ENCODE data around the gene MYO18A. TPM values are rescaled to one million over a fixed set of nuclear protein-coding genes. Genes with fewer than 3 reads are reported as not detected.

Gene MYO18A
- total RNA-seq, 4 donors from 2014 or later: 104 to 359 (median 188) TPM

DNA sequence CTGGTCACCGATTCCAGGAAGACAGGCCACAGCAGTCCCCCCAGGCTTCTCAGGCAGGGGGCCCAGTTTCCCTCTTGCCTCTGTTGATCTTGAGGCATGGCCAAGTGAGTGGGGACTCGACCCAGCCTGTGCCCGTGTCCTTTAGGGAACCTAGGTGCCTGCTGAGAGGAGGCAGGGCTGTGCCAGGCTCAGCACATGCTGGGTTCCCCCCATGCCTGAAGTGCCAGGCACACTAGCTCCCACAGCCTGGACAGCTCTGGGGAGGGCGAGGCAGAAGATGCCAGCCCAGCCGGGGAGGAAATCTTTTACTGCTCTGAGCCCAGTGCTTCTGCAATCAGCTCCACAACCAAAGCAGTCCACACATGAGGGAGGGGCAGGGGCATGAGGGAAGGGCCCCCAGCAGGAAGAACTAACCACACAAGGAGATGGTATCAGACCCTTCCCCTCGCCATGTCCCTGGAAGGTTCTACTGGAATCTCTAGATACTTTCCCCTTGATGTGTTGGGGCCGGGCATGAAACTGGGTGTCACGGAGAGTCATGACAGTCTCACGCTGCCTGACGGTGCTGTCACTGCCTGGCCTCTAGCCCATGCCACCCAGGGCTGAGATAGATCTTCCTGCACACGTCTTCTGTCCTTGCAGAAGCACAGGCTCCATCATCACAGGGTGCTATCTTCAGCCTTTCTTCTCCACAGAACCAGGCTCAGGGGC lies 25.5 kb downstream of the MYO18A start:
- TF ChIP-seq CTCF (IDR thresholded peaks at IDR 0.05) (no peak), POLR2A (IDR thresholded peaks at IDR 0.05) (no peak)
- H3K27me3 ChIP-seq: no peaks in the 10 kb centered on the region
- H3K4me3 ChIP-seq: peak overlapping the region in 1 of 4 donors; percentile 6
- peaks cover 7 to 66% (median 18%) of the 10 kb centered on the region in 4 donors for H3K4me1 ChIP-seq
- H3K36me3 ChIP-seq: no peaks in the 10 kb centered on the region
- H3K27ac ChIP-seq: peak overlapping the region; percentile 55 to 87 (median 76)
- no peaks in the 10 kb centered on the region for H3K9me3 ChIP-seq
- DNase-seq: peak in 2 of 3 donors; percentile 54 to 57

DNA sequence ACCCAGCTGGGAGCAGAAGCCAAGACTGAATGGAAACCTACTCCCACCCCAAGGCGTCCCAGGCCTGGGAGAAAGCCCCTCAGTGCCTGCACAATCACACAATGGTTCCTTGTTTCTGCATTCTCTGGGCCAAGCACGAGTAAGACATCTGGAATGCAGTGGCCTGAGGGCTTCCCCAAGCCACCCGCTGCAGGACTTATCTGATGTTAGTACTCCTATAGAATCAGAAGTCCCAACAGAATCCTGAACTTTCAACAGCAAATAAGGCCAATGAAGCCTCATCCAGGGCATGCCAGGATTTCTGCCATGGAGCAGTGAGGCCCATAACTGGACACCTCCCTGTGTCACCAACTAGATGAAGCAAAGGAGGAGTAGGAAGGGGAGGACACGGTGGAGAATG lies 28.6 kb downstream of the MYO18A start:
- Histone ChIP-seq H3K4me3 (no peak overlapping the region), H3K27ac (no peak overlapping the region), H3K4me1 (peaks cover 12 to 48% (median 20%) of the 10 kb centered on the region in 4 donors)

DNA sequence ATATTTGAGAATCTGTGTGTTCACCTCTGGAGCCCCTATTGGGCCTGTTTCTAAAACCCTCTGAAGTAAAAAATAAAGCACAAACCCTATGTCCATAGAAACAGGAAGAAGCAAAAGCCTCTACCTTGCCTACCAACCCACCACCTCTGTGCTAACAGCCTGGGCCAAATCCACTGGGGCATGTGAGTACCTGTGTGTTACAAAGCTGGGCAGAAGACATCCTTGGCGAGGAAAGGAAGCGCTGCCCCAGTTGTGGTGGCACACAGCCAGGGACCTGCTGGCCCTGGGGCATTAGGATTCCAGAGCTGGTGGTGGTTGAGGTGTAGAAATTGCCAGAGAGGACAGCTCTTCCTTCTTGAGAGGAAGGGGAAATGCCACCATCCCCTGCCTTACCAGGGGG lies 30.0 kb downstream of the MYO18A start:
- Histone ChIP-seq H3K4me3 (no peak overlapping the region), H3K27me3 (no peaks in the 10 kb centered on the region), H3K4me1 (peaks cover 3 to 40% (median 17%) of the 10 kb centered on the region in 4 donors), H3K27ac (peak overlapping the region in 2 of 4 donors; percentile 80), H3K9me3 (no peaks in the 10 kb centered on the region), H3K36me3 (no peaks in the 10 kb centered on the region)
- TF ChIP-seq POLR2A (IDR thresholded peaks at IDR 0.05): no peak
- TF ChIP-seq CTCF (IDR thresholded peaks at IDR 0.05): no peak
- peak in 1 of 3 donors; percentile 29 for DNase-seq

More for the DNA sequence above, 28.6 kb downstream of the MYO18A start:
- no peak for DNase-seq
- Histone ChIP-seq H3K36me3 (no peaks in the 10 kb centered on the region), H3K27me3 (no peaks in the 10 kb centered on the region), H3K9me3 (no peaks in the 10 kb centered on the region)
- TF ChIP-seq CTCF (IDR thresholded peaks at IDR 0.05) (no peak), POLR2A (IDR thresholded peaks at IDR 0.05) (no peak)

- TF ChIP-seq CTCF (IDR thresholded peaks at IDR 0.05) (no peak), POLR2A (IDR thresholded peaks at IDR 0.05) (no peak)
- H3K9me3 ChIP-seq: no peaks in the 10 kb centered on the region
- H3K36me3 ChIP-seq: no peaks in the 10 kb centered on the region
- H3K4me1 ChIP-seq: peaks cover 3 to 40% (median 14%) of the 10 kb centered on the region in 4 donors
- H3K4me3 ChIP-seq: peak overlapping the region; percentile 42 to 64 (median 55)
- H3K27me3 ChIP-seq: no peaks in the 10 kb centered on the region
- peak in 2 of 3 donors; percentile 50 to 61 for DNase-seq
- peak overlapping the region; percentile 76 to 80 (median 80) for H3K27ac ChIP-seq
Observed at GRCh38 chr17:29149431-29150064, 30.6 kb downstream of the MYO18A start.

GRCh38 chr17:29148790-29149430 lies 31.3 kb downstream of the MYO18A start:
- Histone ChIP-seq H3K4me1 (peaks cover 3 to 40% (median 12%) of the 10 kb centered on the region in 4 donors), H3K27me3 (no peaks in the 10 kb centered on the region), H3K27ac (peak overlapping the region; percentile 76 to 80 (median 80)), H3K9me3 (no peaks in the 10 kb centered on the region), H3K4me3 (peak overlapping the region; percentile 42 to 64 (median 55)), H3K36me3 (no peaks in the 10 kb centered on the region)
- TF ChIP-seq CTCF (IDR thresholded peaks at IDR 0.05) (peak; percentile 94 to 99 (median 98)), POLR2A (IDR thresholded peaks at IDR 0.05) (peak; percentile 34 to 40)
- peak; percentile 94 to 98 (median 95) for DNase-seq
